ENCODE results near the gene NLRP6.
"Not testable (repeated sequence)": the region's sequence is repeated elsewhere in the genome, so short reads cannot be mapped to it uniquely, and the experiment has no call there.

The NLRP6 gene

GRCh38 chr11:315051-315481 lies 36.9 kb downstream of the NLRP6 start:
- H3K27ac ChIP-seq = peak overlapping the region; percentile 96
- TF ChIP-seq CTCF (conservative IDR thresholded peaks at IDR 0.05; ENCODE audit: low read depth) = no peak
- DNase-seq (ENCODE audit: low spot score) = no peak
- ChIA-PET POLR2A (ENCODE audit: low non-redundant PET) (no interaction called here), CTCF (interaction anchor here (0.6 kb wide), 1 partner anchor 1234 kb away, joined by 4 read pairs; no protein-coding TSS in a partner anchor)

- CTCF ChIA-PET = interaction anchor here (0.6 kb wide), 1 partner anchor 1234 kb away, joined by 4 read pairs; no protein-coding TSS in a partner anchor
- DNase-seq (ENCODE audit: low spot score) = no peak
- no peak for TF ChIP-seq CTCF (conservative IDR thresholded peaks at IDR 0.05; ENCODE audit: low read depth)
Measured at GRCh38 chr11:315516-315994, 37.3 kb downstream of the NLRP6 start.

GRCh38 chr11:316031-316701 lies 38.0 kb downstream of the NLRP6 start:
- DNase-seq (ENCODE audit: low spot score) = no peak
- TF ChIP-seq CTCF (conservative IDR thresholded peaks at IDR 0.05; ENCODE audit: low read depth) = no peak
- peak overlapping the region; percentile 96 for H3K27ac ChIP-seq
- CTCF ChIA-PET = no interaction called here
- POLR2A ChIA-PET (ENCODE audit: low non-redundant PET) = interaction anchor here (1.3 kb wide), 1 partner anchor 40 kb away, joined by 3 read pairs; no protein-coding TSS in a partner anchor

More at GRCh38 chr11:315516-315994, 37.3 kb downstream of the NLRP6 start:
- H3K27ac ChIP-seq = peak overlapping the region; percentile 96
- POLR2A ChIA-PET (ENCODE audit: low non-redundant PET) = interaction anchor here (1.3 kb wide), 1 partner anchor 40 kb away, joined by 3 read pairs; no protein-coding TSS in a partner anchor

GRCh38 chr11:316891-317301 lies 38.7 kb downstream of the NLRP6 start:
- no peak for TF ChIP-seq CTCF (conservative IDR thresholded peaks at IDR 0.05; ENCODE audit: low read depth)
- CTCF ChIA-PET = no interaction called here

GRCh38 chr11:317668-318404 lies 39.6 kb downstream of the NLRP6 start:
- POLR2A ChIA-PET (ENCODE audit: low non-redundant PET); DNase-seq (ENCODE audit: low spot score); CTCF ChIA-PET: not testable (repeated sequence)
- H3K27ac ChIP-seq = peak overlapping the region; percentile 70

More at GRCh38 chr11:316891-317301, 38.7 kb downstream of the NLRP6 start:
- POLR2A ChIA-PET (ENCODE audit: low non-redundant PET) = no interaction called here
- peak overlapping the region; percentile 96 for H3K27ac ChIP-seq
- DNase-seq (ENCODE audit: low spot score) = no peak

- DNase-seq (ENCODE audit: low spot score); POLR2A ChIA-PET (ENCODE audit: low non-redundant PET); CTCF ChIA-PET: not testable (repeated sequence)
- peak overlapping the region; percentile 96 for H3K27ac ChIP-seq
Measured at GRCh38 chr11:318405-319120, 40.4 kb downstream of the NLRP6 start.

- POLR2A ChIA-PET (ENCODE audit: low non-redundant PET); DNase-seq (ENCODE audit: low spot score): not testable (repeated sequence)
- CTCF ChIA-PET = interaction anchor here (0.6 kb wide), 1 partner anchor 15 kb away, joined by 4 read pairs; no protein-coding TSS in a partner anchor
- peak overlapping the region; percentile 96 for H3K27ac ChIP-seq
Measured at GRCh38 chr11:319121-319887, 41.1 kb downstream of the NLRP6 start.

- H3K27ac ChIP-seq = peak overlapping the region; percentile 96
- POLR2A ChIA-PET (ENCODE audit: low non-redundant PET); DNase-seq (ENCODE audit: low spot score): not testable (repeated sequence)
- CTCF ChIA-PET = interaction anchor here (0.6 kb wide), 2 partner anchors 15 to 29 kb away, joined by 3 to 4 read pairs; no protein-coding TSS in a partner anchor
Measured at GRCh38 chr11:319888-320273, 41.7 kb downstream of the NLRP6 start.
